ENCODE data around the gene SMOC2.

The SMOC2 gene

DNA sequence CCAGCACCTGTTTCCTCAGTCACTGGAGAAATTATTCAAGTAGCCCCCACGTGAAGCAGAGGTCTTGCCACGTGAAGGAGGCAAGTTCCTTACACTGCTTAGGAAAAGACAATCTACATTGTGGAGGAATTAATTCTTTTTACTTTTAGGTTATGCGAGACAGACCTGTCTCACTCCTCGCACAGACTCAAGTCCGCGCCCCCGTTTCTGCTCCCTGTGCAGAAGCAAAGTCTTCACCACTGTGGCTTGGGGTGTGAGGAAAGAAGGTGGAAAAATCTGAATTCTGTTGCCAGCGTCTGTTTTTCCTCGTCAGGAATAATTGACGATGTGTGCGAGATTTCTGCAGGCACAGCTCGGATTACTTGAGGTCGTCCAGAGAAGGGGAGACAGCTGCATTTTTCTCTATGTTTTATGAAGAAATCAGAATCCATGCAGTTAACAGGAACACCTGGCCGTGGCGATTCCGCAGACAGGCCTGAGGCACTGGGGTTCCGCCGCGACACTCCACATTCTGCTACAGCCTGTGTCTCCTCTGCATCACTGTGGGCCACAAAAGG, 185.1 kb downstream of the SMOC2 start:
- Histone ChIP-seq H3K4me1 (ENCODE audit: control insufficient read depth, insufficient read depth, low read length) (no peaks in the 10 kb centered on the region), H3K27ac (ENCODE audit: extremely low read depth, low read depth, low read length) (no peak overlapping the region), H3K36me3 (ENCODE audit: control insufficient read depth in 2 of 2, insufficient read depth in 1 of 2, low read length in 2 of 2) (no peaks in the 10 kb centered on the region), H3K9me3 (ENCODE audit: control insufficient read depth, insufficient read depth, low read depth, low read length) (no peaks in the 10 kb centered on the region), H3K4me3 (ENCODE audit: low read depth, low read length) (no peak overlapping the region)
- ChIA-PET CTCF (no interaction called here), POLR2A (no interaction called here)
- TF ChIP-seq TRIM28 (IDR thresholded peaks at IDR 0.05; ENCODE audit: borderline replicate concordance, low read length) (no peak), ZNF514 (tag by site-specific recombination; IDR thresholded peaks at IDR 0.05) (no peak), ZNF302 (tag by site-specific recombination; IDR thresholded peaks at IDR 0.05; ENCODE audit: low read depth) (no peak), ZNF600 (tag by site-specific recombination; IDR thresholded peaks at IDR 0.05) (no peak), YY2 (tag by site-specific recombination; IDR thresholded peaks at IDR 0.05) (no peak), ZNF138 (tag by site-specific recombination; IDR thresholded peaks at IDR 0.05; ENCODE audit: borderline replicate concordance) (no peak), ZNF658 (tag by site-specific recombination; IDR thresholded peaks at IDR 0.05) (no peak), ZNF157 (tag by site-specific recombination; IDR thresholded peaks at IDR 0.05) (no peak), ZNF248 (tag by site-specific recombination; IDR thresholded peaks at IDR 0.05) (no peak), ZNF549 (tag by site-specific recombination; IDR thresholded peaks at IDR 0.05) (no peak), ZNF175 (tag by site-specific recombination; IDR thresholded peaks at IDR 0.05) (no peak), GLIS1 (tag by site-specific recombination; IDR thresholded peaks at IDR 0.05) (no peak), ZNF239 (tag by site-specific recombination; IDR thresholded peaks at IDR 0.05) (no peak)
- TF ChIP-seq, protein P1, sequence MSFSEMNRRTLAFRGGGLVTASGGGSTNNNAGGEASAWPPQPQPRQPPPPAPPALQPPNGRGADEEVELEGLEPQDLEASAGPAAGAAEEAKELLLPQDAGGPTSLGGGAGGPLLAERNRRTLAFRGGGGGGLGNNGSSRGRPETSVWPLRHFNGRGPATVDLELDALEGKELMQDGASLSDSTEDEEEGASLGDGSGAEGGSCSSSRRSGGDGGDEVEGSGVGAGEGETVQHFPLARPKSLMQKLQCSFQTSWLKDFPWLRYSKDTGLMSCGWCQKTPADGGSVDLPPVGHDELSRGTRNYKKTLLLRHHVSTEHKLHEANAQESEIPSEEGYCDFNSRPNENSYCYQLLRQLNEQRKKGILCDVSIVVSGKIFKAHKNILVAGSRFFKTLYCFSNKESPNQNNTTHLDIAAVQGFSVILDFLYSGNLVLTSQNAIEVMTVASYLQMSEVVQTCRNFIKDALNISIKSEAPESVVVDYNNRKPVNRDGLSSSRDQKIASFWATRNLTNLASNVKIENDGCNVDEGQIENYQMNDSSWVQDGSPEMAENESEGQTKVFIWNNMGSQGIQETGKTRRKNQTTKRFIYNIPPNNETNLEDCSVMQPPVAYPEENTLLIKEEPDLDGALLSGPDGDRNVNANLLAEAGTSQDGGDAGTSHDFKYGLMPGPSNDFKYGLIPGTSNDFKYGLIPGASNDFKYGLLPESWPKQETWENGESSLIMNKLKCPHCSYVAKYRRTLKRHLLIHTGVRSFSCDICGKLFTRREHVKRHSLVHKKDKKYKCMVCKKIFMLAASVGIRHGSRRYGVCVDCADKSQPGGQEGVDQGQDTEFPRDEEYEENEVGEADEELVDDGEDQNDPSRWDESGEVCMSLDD (tag by site-specific recombination; IDR thresholded peaks at IDR 0.05), result no peak
- TF ChIP-seq, protein P2, sequence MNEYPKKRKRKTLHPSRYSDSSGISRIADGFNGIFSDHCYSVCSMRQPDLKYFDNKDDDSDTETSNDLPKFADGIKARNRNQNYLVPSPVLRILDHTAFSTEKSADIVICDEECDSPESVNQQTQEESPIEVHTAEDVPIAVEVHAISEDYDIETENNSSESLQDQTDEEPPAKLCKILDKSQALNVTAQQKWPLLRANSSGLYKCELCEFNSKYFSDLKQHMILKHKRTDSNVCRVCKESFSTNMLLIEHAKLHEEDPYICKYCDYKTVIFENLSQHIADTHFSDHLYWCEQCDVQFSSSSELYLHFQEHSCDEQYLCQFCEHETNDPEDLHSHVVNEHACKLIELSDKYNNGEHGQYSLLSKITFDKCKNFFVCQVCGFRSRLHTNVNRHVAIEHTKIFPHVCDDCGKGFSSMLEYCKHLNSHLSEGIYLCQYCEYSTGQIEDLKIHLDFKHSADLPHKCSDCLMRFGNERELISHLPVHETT (tag by site-specific recombination; IDR thresholded peaks at IDR 0.05), result no peak
- TF ChIP-seq, protein P3, sequence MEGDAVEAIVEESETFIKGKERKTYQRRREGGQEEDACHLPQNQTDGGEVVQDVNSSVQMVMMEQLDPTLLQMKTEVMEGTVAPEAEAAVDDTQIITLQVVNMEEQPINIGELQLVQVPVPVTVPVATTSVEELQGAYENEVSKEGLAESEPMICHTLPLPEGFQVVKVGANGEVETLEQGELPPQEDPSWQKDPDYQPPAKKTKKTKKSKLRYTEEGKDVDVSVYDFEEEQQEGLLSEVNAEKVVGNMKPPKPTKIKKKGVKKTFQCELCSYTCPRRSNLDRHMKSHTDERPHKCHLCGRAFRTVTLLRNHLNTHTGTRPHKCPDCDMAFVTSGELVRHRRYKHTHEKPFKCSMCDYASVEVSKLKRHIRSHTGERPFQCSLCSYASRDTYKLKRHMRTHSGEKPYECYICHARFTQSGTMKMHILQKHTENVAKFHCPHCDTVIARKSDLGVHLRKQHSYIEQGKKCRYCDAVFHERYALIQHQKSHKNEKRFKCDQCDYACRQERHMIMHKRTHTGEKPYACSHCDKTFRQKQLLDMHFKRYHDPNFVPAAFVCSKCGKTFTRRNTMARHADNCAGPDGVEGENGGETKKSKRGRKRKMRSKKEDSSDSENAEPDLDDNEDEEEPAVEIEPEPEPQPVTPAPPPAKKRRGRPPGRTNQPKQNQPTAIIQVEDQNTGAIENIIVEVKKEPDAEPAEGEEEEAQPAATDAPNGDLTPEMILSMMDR (tag by site-specific recombination; IDR thresholded peaks at IDR 0.05), result no peak

DNA sequence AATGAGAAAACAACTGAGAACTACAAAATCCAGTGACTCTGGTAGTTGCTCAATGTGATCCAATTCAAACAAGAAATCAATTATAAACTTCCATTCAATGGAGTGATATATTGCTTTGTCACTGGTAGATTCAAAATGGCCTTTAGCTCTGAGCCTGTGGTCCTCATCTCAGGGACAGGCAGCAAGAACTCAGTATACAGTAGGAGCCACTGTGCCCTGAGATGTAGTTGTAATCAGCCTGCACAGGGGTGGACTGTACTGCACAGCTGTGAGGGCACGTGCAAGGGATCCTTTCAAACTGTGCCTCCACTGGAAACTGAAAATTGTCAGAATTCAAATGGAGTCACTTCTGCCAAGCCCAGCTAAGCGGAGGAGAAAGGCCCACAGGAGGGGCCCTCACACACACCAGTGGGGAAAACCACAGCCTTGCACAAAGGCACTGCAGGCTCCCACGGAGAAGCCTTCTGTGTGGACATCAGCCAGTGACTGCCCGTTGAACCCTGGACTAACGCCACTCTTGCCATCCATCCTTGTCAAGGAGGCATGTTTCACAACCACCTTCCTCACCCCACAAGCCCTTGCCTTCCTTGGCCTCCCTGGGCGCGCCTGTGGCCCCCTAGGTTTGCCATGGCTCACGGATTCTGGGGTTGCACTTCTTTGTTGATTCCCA, 186.7 kb downstream of the SMOC2 start:
- H3K27ac ChIP-seq (ENCODE audit: extremely low read depth, low read depth, low read length), result no peak overlapping the region
- no peaks in the 10 kb centered on the region for H3K36me3 ChIP-seq (ENCODE audit: control insufficient read depth in 2 of 2, insufficient read depth in 1 of 2, low read length in 2 of 2)
- ChIA-PET CTCF (interaction anchor here (0.6 to 1.1 kb wide), 2 partner anchors 249 to 258 kb away, joined by 3 to 6 read pairs; no protein-coding TSS in a partner anchor), POLR2A (no interaction called here)
- H3K4me1 ChIP-seq (ENCODE audit: control insufficient read depth, insufficient read depth, low read length), result no peaks in the 10 kb centered on the region
- no peaks in the 10 kb centered on the region for H3K9me3 ChIP-seq (ENCODE audit: control insufficient read depth, insufficient read depth, low read depth, low read length)
- no peak overlapping the region for H3K4me3 ChIP-seq (ENCODE audit: low read depth, low read length)
- TF ChIP-seq ZNF24 (tag by site-specific recombination; IDR thresholded peaks at IDR 0.05) (no peak), ZNF654 (tag by site-specific recombination; IDR thresholded peaks at IDR 0.05; ENCODE audit: low read depth) (no peak), ZNF529 (tag by site-specific recombination; IDR thresholded peaks at IDR 0.05; ENCODE audit: insufficient replicate concordance) (no peak), ZNF621 (tag by site-specific recombination; IDR thresholded peaks at IDR 0.05) (no peak), SETDB1 (IDR thresholded peaks at IDR 0.05; ENCODE audit: insufficient read length, low read length) (no peak), ZNF48 (tag by site-specific recombination; IDR thresholded peaks at IDR 0.05) (no peak), ZBTB8A (tag by site-specific recombination; IDR thresholded peaks at IDR 0.05) (no peak), ZBTB20 (tag by site-specific recombination; IDR thresholded peaks at IDR 0.05) (no peak), ZNF624 (tag by site-specific recombination; IDR thresholded peaks at IDR 0.05) (no peak), ZNF558 (tag by site-specific recombination; IDR thresholded peaks at IDR 0.05) (no peak)
- TF ChIP-seq, protein P4, sequence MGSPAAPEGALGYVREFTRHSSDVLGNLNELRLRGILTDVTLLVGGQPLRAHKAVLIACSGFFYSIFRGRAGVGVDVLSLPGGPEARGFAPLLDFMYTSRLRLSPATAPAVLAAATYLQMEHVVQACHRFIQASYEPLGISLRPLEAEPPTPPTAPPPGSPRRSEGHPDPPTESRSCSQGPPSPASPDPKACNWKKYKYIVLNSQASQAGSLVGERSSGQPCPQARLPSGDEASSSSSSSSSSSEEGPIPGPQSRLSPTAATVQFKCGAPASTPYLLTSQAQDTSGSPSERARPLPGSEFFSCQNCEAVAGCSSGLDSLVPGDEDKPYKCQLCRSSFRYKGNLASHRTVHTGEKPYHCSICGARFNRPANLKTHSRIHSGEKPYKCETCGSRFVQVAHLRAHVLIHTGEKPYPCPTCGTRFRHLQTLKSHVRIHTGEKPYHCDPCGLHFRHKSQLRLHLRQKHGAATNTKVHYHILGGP (tag by site-specific recombination; IDR thresholded peaks at IDR 0.05), result no peak
- TF ChIP-seq, protein P5, sequence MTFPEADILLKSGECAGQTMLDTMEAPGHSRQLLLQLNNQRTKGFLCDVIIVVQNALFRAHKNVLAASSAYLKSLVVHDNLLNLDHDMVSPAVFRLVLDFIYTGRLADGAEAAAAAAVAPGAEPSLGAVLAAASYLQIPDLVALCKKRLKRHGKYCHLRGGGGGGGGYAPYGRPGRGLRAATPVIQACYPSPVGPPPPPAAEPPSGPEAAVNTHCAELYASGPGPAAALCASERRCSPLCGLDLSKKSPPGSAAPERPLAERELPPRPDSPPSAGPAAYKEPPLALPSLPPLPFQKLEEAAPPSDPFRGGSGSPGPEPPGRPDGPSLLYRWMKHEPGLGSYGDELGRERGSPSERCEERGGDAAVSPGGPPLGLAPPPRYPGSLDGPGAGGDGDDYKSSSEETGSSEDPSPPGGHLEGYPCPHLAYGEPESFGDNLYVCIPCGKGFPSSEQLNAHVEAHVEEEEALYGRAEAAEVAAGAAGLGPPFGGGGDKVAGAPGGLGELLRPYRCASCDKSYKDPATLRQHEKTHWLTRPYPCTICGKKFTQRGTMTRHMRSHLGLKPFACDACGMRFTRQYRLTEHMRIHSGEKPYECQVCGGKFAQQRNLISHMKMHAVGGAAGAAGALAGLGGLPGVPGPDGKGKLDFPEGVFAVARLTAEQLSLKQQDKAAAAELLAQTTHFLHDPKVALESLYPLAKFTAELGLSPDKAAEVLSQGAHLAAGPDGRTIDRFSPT (tag by site-specific recombination; IDR thresholded peaks at IDR 0.05), result no peak

All from HEK293 (cell line).